Fibroblast of peridontal ligament (primary cell): ENCODE results near the gene ANKS1B.

ENCODE experiments used
- DNase-seq: peaks from one replicate; pipeline ENCODE4 v3.0.0-alpha.2; 2010; ENCODE audit errors: extremely low read depth

ANKS1B gene

DNA sequence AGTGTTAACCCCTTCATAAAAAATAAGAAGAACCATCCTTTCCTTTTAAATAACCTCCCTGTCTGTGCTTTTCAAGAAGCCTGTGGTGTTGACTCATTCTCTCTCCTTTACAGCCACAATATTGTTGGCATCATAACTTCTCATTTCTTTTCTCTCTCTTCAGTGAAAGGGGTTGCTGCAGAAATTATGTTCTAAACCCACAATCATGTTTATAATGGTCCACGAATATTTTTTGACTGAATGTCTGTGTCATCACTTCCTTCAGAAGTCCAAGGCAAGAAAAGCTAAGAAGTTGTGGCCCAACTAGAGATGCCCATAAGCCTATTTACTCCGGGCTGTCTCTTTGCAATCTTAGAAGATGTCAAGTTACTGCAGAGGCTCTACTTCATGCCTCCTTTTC lies 851.3 kb downstream of the ANKS1B start:
- DNase-seq, result no peak

DNA sequence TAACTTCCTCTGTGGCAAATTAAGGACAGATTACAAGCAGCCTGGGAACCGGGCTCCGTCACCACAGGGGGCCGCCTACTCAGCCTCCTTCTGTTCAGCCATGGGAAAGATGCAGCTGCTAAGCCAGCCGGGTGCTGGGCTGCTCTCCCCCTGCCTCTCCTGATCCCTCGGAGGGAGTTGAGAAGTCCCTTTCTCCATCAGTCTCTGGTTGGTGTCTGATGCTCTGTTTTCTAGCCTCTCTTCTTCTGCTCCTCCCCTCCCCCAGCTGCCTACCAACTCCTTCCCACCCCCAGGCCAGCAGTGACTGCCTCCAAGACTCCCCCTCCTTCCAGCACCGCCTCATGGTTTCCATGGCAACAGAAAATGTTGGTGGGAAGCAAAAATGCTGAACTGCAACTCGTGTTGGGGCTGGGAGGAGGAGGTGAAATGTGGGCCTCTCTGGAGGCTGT lies 853.0 kb downstream of the ANKS1B start:
- DNase-seq, result no peak

DNA sequence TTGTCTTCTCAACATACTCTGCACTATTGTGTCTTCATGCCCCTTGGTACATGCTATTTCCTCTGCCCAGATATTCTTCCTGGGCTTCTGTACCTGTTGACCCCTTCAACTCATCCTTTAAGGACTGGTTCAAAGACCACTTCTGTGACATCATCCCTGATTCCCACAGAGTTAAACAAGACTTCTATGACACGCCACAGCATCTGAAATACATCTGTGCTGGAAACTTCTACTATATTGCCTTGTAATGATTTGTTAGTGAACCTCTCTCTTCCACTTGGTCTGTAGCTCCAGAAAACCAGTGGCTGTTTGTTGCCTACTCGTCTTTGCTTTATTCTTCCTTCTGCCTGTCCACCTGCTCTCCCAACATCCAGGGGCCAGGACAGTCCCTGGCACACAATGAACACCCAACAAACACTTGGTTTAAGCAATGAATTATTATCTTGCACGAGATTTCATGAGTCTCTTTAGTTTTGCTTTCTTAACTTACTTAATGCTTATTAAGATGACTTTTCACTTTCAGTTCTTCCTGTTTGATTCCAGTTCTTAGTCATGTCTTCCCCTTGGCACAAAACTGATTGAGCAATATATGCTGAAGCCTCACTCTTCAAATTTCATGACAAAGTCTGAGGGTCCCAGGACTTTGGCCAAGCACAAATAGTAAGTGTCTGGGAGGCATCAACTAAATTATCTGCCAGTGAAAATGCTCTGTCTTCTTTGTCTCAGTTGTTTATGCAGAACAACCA lies 853.8 kb downstream of the ANKS1B start:
- no peak for DNase-seq

DNA sequence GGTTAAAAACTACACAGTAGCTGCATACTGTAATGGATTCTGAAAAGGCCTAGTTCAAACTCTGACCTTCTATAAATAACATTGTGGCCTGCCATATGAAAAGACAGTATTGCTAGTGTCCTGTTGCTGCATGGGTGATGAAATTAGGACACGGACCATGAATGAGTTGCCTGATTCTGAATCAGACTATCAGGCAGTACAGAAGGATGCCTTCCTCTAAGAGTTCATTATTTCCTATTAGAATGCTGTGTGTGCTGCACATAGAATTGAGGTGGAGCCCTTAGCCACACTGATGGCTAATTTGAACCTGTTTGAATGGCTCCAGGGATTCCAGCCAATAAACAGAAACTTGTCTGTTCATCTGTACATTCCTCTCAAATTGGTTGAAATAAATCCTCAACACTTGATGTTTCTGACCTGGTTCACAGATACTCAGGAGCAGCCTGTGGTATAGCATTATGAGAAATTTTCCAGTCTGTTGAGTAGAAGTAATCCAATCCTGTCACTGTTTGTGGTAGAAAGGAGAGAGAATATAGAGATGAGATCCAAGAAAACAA lies 856.4 kb downstream of the ANKS1B start:
- no peak for DNase-seq

DNA sequence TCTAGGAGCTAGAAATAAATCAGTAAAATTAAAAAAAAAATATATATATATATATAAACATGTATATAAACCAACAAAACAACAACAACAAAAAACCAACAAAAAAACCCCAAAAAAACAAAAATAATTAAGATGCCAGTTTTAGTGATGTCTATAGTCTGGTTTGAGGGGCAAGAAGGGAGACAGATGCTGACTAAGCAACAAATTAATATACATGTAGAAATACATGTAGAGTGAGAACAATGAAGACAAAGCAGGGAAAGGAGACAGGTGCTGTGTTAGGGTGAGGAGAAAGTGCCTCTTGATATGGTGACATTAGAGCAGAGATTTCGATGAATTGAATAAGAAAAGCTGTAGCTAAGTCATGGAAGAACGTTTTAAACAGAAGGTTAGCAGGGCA lies 861.8 kb downstream of the ANKS1B start:
- no peak for DNase-seq

DNA sequence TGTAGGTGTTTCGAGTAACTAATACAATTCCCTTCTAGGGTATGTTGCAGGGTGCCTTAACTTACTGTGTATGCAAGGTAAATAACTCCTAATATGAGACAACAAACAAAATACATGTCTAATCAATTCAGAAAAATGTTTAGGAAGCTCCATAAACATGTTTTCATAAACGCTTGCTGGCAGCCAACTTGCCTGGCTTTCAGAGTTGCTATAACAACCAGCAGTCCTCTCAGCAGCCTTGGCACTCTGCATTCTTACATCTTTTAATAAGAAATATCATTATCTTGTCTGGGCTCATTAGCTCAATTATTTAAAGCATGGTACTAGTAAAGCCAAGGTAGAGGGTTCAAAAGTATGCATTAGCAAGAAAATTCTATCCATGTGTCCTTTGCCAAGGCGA lies 862.2 kb downstream of the ANKS1B start:
- no peak for DNase-seq

DNA sequence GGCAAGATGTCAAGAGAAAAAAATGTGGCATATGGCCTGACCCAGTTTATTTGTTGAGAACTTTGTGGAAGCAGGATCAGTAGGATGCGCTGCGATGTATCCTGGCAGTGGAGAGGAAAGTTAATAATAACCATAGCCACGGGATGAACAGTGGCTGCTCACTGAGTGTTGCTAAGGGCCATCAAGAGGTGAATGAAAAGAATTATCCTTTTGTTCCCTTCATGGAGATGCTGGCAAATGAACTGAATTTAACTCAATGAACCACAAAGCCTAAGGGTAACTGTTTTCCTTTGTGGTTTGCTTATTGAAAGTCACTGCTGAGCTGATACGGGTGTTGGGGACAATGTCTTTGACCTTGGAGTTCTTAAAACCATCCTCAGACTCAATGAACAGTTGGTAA lies 863.2 kb downstream of the ANKS1B start:
- DNase-seq, result no peak

DNA sequence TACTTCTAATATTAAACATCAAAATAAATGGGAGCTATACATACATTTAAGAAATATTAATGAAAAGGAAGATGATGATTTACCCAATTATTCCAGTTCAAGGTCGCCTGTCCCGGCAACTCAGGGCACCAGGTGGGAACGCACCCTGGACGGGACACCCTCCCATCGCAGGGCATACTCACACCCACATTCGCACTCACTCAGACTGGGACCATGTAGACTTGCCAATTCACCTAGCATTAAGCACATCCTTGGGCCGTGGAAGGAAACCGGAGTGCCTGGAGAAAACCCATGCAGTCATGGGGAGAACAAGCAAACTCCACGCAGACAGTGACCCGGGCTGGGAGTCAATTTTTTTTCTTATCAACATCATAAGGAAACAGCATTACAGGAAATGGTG lies 864.8 kb downstream of the ANKS1B start:
- no peak for DNase-seq

DNA sequence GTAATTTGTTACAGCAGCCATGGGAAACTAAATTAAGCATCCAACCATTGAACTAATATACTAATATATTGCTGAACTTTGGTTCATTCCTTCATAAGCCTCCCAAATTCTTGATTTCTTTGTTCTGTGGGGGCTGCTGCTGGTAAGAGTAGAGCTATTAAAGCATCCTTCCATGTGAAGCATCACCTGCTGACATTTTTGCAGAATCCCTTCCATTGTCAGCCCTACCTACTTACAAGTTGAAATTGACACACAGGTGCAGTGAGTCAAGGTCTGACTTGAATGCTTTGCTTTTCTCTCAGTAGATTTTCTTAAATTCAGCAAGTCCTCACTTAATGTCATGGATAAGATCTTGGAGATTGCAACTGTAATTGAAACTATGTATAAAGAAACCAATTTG lies 865.3 kb downstream of the ANKS1B start:
- no peak for DNase-seq

DNA sequence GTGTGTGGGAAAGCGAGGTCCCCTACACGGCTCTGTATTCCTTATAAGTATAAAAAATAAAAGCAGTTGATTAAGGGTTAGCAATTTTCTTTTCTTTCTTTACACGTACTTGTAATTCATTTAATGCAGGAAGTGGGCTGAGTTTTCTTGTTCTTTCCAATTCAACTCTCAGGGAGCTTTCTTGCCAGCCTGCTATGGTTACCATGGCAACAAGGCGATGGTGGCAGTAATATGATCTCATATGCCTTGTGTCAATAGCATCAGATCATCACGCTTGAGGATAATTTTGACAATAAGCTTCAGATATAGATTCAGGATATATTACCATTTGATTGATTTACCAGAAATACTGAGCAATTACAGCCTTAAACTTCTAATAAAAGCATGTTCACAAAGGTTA lies 873.1 kb downstream of the ANKS1B start:
- no peak for DNase-seq

DNA sequence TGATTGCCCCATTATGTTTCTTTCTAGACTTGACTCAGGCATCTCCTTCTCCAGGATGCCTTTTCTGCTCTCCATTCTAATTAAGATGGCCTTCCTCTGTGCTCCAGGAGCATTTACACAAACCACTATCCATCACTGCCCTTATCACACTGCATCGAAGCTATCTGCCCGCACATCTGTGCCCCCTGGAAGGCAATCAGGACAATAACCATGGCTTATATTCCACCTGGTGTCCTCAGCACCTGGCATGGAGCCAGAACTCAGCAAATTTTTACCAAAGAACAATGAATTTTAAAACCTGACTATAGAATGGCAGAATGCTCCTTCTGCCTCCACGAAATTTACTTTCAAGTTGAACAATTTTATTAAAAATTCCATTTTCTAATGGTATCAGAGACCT lies 873.9 kb downstream of the ANKS1B start:
- no peak for DNase-seq

DNA sequence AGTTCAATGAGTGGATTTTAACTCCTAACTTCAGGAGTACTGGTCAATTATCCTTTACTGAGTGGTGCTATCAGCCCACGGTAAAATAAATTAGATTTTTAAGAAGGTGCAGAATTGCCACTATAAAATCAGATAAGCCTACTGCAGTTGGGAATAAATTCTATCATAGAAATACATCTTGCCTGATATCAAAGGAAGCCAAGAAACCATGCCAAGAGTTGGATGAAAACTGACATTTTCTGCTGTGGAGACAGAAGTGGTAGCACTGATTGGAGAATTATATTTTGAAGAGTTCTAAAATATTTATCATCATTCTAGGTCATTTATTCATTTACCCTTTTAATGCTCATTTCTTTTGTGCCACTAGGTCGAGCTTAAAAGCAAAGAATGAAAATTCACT lies 874.5 kb downstream of the ANKS1B start:
- no peak for DNase-seq

DNA sequence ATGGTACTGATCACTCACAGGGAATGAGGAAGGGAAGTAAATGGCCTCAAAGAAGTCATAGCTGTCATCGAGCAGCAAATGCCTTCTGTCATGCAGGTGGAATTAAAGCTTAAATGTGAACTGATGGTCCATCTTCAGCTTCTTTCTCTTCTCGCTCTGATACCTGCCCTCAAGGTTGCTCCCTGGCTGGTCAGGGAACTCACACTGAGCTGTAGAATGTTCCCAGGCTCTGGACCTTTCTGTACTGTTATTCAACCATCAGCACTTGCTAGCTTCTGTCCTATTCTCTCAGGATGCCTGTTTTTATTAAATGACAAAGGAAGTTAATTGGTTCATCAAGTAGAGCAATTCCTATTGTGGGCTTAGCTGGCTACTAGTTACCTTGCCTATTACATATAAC lies 875.8 kb downstream of the ANKS1B start:
- DNase-seq, result no peak

DNA sequence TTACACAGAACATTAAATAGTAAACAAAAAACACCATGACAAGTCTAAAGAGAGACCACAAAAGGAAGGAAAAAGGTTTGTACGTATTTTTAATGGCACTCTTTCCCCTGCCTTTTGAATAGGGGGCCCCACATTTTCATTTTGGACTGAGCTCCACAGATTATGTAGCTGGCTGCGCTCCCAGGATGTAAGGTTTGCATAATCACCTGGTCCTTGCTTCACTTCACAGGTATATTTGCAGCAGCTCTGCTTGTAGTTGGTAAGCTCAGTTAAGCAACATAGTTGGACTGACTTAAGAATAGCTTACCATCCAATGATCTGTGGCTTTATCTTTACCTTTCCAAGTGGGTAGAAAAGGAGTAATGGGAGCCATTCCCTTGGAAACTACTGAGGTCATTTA lies 885.0 kb downstream of the ANKS1B start:
- DNase-seq, result no peak

DNA sequence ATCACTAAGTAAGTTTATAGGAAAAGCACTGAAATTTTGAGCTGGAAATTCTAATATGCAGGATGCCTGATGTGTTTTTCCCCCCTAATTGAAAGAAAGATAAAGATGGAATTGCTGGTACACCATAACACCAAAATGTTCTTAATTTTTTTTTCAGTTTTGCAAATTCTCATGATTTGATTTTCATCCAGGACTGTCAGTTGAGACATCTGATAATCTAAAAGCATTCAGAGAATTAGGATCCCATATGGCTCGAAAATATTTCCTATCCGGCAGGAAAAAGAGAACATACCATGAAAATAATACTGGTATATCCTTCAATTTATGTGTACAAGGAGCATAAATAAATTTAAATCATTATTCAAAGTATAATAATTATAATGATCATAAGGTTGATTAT lies 887.6 kb downstream of the ANKS1B start:
- DNase-seq, result no peak

DNA sequence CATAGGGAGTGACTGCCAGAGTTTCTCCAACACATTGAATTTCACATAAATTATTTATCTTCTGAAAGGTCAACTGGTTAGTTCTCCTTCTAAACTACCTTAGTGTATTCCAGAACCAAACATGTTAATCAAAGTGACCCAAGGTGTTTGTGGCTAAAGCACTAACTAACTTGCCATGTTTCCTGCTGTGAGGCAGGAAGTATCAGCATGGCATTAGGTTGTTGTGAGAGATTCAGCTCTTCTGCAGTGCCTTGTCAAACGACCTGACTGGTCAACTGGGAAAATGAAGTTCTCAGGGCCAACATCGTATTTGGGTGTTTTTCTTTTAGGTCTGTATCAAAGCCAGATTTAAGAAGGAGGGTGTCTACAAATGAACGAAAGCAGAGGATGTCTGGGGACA lies 891.6 kb downstream of the ANKS1B start:
- DNase-seq, result no peak

DNA sequence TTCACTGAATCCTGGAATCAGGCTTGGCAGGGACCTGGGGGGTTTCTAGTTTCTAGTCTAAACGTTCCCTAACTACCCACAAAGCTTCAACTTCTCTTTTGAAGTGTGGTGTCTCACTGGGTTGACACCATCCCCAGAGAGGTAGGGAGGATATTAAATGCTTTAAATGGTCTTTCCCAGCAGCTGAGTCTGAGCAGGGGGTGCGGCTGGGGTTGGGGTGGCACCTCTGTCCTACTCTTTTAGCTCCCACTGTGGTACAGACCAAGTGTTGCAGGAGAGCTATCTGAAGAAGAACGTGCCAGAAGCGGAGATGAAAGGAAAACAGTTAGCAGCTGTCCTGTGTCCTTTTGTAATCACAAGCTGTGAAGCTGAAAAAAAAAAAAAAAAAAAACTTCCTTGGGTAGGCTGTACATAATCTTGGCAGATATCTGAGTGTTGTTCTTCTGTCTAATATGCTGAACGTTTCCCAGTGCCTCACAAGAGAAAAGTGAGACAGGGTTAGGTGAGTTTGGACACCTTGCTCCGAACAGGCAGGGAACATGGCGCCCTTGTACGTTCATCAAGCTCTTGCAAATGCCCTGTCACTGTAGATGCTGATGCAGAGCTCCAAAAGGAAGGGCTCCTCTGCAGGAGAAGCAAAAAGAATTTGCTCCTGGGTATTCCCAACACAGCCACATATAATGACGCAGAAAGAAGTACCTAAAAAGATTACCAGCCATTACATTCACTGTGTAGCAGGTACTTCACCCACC lies 892.5 kb downstream of the ANKS1B start:
- no peak for DNase-seq

DNA sequence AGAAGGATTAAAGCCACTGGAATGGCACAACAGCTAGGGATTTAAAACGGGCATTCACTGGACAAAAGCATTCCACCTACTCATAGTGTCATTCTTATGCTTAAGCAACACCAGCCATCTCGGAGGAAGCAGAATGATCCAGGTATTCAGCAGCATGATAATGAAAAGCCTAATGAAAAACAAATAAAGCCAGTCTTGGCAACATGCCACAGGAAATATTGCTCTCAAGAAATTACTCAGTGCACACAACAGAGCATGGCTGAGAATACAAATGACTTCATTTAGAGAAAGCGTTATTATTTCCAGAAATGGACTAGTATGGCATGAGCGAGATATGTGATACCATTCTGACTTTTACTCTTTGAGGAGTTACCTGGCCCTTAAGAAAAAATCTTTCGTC lies 897.5 kb downstream of the ANKS1B start:
- DNase-seq, result no peak

DNA sequence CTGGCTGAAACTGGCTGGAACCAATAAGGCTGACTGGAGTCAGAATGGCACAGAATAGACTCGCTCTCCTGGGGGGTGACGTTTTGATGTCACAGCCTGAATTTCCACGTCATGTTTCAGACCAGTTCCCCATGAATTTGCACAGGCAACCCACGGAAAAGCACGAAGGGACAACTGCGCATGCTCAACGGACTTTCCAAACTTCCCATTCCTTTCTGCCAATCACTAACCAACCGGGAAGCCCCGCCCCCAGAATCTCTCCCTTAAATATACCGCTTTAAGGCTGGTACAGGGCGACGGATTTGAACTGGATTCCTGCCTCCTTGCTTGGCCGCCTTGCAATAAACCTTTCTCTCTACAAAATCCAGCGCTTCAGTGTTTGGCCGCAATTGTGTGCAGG lies 904.9 kb downstream of the ANKS1B start:
- no peak for DNase-seq

DNA sequence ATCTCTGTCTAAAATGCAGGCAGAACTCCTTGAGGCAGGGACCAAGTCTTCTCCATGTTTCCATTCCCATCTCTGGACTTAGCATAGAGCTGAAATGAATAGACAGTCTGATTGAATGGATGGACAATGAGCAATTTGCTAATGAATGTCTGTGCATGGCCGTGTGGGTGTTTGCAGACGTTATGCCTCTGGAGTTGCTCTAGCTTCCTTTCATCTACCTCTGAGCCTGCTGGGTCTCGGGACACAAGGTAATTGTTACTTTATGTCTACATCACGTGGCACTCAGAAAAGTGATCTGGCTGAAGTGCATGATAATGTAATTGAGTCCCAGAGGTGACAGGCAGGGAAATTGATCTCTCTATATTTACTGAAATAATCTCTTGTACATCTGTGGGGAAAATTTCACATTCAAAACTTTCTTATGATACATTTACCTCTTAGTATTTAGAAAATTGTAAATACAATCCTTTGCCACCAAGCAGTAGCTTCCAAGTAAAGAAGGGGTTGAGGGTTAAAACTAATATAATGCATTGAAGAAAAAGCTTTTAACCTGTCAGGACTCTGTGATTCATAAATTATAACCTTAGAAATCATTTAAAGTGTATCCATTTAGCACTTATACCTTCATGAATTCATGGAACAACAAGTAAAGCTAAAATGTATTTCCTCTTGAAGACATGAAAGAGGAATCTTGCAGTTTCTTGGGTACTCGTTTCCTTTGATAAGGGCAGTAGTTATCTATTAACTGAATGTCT lies 915.6 kb downstream of the ANKS1B start:
- DNase-seq, result no peak

DNA sequence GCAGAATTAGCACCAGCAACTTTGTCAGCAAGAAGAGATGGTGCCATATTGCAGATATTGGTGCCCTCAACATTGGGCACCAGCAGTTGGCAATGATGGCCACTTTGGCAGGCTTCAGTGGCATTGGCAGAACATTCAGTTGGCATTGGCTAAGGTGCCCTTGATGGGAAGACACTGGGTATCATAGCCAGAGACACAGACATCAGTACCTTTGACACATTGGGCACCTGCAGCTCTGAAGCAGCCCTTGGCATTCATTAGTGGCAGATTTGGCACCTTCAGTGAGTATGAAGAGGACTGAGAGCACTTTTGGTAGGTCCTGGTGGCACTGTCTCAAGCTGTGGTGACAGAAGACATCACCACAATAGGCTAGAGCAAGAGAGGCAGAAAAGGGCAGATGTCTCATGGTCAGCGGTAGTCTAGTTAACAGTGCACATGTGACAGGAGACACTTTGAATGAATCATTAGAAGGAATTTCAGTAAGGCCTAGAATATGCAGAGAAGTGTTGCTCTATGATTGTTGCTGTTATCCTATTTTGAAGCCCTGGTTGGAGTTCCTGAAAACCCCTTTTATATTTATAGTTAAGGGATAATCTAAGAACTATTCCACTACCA lies 917.5 kb downstream of the ANKS1B start:
- DNase-seq, result no peak

DNA sequence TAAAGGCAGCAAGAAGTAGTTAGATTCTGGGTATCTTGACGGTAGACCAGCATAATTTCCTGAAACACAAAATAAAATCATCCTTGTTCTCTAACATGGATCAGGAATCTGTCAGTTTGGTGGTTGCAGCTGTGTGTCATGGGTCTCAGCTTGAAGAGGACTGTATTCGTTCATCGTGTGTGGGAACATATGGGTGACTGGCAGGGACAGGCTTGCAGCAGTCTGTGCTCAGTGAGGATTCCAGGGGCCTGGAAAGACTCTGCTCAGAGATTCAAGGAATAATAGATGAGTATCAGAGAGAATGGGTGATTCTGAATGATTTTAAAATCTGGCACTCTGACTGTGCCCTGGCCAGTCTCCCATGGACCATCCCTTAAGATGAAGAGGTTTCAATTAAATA lies 918.0 kb downstream of the ANKS1B start:
- no peak for DNase-seq
